ENCODE results near the gene QPRT. TPM values are rescaled to one million over a fixed set of nuclear protein-coding genes. Genes with fewer than 3 reads are reported as not detected.

QPRT gene
- total RNA-seq, 4 donors from 2014 or later: 16.7 to 54.3 (median 23.1) TPM

DNA sequence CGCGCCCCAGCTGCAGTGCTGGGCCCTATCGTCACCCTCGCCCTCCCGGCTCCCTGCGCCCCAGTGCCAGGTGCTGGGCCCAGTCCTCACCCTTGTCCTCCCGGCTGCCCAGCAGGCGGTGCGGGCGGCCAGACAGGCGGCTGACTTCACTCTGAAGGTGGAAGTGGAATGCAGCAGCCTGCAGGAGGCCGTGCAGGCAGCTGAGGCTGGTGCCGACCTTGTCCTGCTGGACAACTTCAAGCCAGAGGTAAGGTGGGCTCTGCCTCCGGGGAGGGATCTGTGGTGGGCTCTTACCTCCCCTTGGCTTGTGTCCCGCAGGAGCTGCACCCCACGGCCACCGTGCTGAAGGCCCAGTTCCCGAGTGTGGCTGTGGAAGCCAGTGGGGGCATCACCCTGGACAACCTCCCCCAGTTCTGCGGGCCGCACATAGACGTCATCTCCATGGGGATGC is 17.9 kb downstream of the QPRT start:
- H3K27ac ChIP-seq: no peak overlapping the region
- no peaks in the 10 kb centered on the region for H3K4me1 ChIP-seq
- DNase-seq: no peak
- intact Hi-C loops (cut with DNase I; ENCODE audit: low total_unique reads): no loop called here
- TF ChIP-seq, protein P1, sequence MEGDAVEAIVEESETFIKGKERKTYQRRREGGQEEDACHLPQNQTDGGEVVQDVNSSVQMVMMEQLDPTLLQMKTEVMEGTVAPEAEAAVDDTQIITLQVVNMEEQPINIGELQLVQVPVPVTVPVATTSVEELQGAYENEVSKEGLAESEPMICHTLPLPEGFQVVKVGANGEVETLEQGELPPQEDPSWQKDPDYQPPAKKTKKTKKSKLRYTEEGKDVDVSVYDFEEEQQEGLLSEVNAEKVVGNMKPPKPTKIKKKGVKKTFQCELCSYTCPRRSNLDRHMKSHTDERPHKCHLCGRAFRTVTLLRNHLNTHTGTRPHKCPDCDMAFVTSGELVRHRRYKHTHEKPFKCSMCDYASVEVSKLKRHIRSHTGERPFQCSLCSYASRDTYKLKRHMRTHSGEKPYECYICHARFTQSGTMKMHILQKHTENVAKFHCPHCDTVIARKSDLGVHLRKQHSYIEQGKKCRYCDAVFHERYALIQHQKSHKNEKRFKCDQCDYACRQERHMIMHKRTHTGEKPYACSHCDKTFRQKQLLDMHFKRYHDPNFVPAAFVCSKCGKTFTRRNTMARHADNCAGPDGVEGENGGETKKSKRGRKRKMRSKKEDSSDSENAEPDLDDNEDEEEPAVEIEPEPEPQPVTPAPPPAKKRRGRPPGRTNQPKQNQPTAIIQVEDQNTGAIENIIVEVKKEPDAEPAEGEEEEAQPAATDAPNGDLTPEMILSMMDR (IDR thresholded peaks at IDR 0.05): no peak
- no peak for TF ChIP-seq POLR2A (IDR thresholded peaks at IDR 0.05)
- H3K36me3 ChIP-seq: no peaks in the 10 kb centered on the region
- no peaks in the 10 kb centered on the region for H3K27me3 ChIP-seq
- no peaks in the 10 kb centered on the region for H3K9me3 ChIP-seq
- no peak overlapping the region for H3K4me3 ChIP-seq

GRCh38 chr16:29697391-29697790 is 18.4 kb downstream of the QPRT start:
- TF ChIP-seq, protein P1 (IDR thresholded peaks at IDR 0.05): no peak
- no peak for TF ChIP-seq POLR2A (IDR thresholded peaks at IDR 0.05)
- H3K9me3 ChIP-seq: no peaks in the 10 kb centered on the region
- no peak for DNase-seq
- H3K27ac ChIP-seq: no peak overlapping the region
- H3K27me3 ChIP-seq: no peaks in the 10 kb centered on the region
- H3K4me1 ChIP-seq: no peaks in the 10 kb centered on the region
- H3K36me3 ChIP-seq: no peaks in the 10 kb centered on the region
- H3K4me3 ChIP-seq: no peak overlapping the region
- intact Hi-C loops (cut with DNase I; ENCODE audit: low total_unique reads): no loop called here

- TF ChIP-seq, protein P1 (IDR thresholded peaks at IDR 0.05): no peak
- no peak for TF ChIP-seq POLR2A (IDR thresholded peaks at IDR 0.05)
- Histone ChIP-seq H3K27ac (no peak overlapping the region), H3K27me3 (no peaks in the 10 kb centered on the region), H3K4me3 (no peak overlapping the region), H3K9me3 (no peaks in the 10 kb centered on the region), H3K4me1 (no peaks in the 10 kb centered on the region), H3K36me3 (no peaks in the 10 kb centered on the region)
- intact Hi-C loops (cut with DNase I; ENCODE audit: low total_unique reads): no loop called here
- no peak for DNase-seq
Measured at GRCh38 chr16:29698042-29698441, 19.1 kb downstream of the QPRT start.

DNA sequence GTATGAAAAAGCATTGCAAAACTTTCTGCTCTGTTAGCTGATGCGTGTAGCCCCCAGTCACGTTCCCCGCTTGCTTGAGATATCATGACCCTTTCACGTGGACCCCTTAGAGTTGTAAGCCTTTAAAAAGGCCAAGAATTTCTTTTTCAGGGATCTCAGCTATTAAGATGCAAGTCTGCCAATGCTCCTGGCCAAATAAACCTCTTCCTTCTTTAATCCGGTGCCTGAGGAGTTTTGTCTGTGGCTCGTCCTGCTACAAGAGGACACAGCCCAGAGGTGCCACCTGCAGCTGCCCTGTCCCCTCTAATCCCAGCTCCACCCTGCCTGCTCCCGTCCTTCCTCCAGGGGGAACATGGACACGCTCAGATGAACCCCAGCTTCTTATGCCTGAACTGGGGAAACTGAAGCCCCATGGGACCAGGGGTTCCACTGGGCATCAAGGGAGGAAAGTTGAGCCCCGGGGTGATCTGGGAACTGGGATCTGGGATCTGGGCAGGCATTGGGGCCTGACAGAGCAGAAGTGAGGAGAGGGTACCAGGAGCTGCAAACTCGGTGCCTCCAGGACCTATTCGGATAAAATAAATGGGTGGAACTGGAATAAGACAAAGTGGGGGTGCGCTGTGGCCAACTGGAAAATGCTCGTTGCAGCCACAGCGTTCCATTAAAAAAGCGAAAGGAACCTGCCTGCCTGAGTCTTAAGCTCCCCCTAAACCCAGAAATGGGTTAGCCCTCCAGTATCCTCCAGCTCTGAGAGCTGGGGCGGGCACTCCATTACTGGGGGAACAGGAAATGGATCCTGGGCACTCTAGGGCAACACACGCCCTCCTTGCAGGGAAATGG is 19.7 kb downstream of the QPRT start:
- TF ChIP-seq, protein P1 (IDR thresholded peaks at IDR 0.05): no peak
- no peak for TF ChIP-seq POLR2A (IDR thresholded peaks at IDR 0.05)
- H3K4me1 ChIP-seq: no peaks in the 10 kb centered on the region
- H3K4me3 ChIP-seq: no peak overlapping the region
- intact Hi-C loops (cut with DNase I; ENCODE audit: low total_unique reads): no loop called here
- no peaks in the 10 kb centered on the region for H3K36me3 ChIP-seq
- no peak for DNase-seq
- H3K27ac ChIP-seq: no peak overlapping the region
- no peaks in the 10 kb centered on the region for H3K9me3 ChIP-seq
- H3K27me3 ChIP-seq: no peaks in the 10 kb centered on the region

Data from uterus (tissue), 4 donors.